Measurements from ENCODE around the gene DPP10. TPM values are rescaled to one million over a fixed set of nuclear protein-coding genes. Genes with fewer than 3 reads are reported as not detected.
"Not testable (repeated sequence)": the region's sequence is repeated elsewhere in the genome, so short reads cannot be mapped to it uniquely, and the experiment has no call there.

Gene DPP10
- total RNA-seq, 2 donors from 2014 or later, result not detected

DNA sequence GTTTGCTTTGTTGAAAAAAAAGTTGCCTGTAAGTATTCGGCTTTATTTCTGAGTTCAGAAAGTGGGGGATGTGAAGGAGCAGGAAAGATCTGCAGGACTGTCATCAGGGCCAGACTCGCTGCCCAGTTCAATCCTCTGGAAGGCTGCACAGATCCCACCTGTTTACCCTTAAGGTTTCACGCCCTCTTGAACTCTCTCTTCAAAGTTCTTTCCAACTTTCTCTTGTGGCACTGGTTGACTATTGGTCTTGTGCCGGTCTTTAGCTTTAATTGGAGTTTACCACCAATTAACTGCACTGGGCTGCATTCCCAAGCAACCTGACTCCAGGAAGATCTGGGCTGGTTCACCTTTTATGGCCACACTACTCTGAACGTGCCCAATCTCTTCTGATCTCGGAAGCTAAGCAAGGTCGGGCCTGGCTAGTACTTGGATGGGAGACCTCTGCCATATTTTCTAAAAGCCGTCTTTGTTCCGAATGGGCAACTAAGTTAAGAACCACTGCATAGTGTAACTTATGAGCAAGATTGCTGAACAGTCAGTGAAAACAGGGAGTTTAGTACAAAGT is 495.0 kb downstream of the DPP10 start:
- H3K9me3 Mint-ChIP-seq, result peaks cover 0 to 7% of the 10 kb centered on the region in 2 donors
- ATAC-seq (replicated peaks in 1 of 2), result no peak
- H3K27me3 Mint-ChIP-seq (ENCODE audit: low read depth), result no peaks in the 10 kb centered on the region
- no peaks in the 10 kb centered on the region for H3K4me1 Mint-ChIP-seq (ENCODE audit: low read depth)
- no peak overlapping the region for H3K4me3 Mint-ChIP-seq
- DNase-seq, result no peak
- H3K36me3 Mint-ChIP-seq (ENCODE audit: insufficient read depth in 2 of 2), result no peaks in the 10 kb centered on the region
- no peak overlapping the region for H3K27ac Mint-ChIP-seq

DNA sequence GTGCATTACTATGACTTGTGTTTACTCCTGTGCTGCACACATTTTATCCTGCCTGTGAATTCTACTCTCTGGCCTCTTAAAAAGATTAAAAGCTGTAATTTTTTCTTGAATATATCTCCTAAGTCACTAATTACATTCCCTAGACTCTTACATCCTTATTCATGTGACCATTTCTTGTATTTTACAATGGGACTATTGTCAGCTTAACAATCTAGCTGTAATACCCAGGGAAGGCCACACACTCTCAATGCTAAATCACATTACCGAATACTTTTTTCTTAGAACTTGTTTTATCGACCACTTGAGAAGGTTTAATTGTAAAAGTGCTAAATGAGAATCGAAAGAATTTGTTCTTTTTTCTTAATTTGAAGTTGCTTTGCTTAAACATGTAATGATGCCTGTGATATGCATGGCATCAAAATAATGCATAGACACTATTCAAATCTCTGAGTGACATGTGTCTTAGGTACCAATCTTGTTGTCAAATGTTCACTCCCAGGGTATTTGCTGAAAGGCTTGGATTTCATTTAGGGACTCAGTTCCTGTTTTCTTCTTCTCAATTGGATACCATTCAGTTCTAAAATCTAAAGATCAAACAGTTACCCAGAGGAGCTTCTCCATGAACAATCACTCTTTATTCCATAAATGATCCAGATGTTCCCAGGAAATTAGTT is 498.5 kb downstream of the DPP10 start:
- DNase-seq (no peak), ATAC-seq (replicated peaks in 1 of 2) (no peak)
- Mint-ChIP-seq H3K36me3 (ENCODE audit: insufficient read depth in 2 of 2) (no peaks in the 10 kb centered on the region), H3K4me3 (no peak overlapping the region), H3K27me3 (ENCODE audit: low read depth) (no peaks in the 10 kb centered on the region), H3K9me3 (peaks cover 0 to 1% of the 10 kb centered on the region in 2 donors), H3K27ac (no peak overlapping the region), H3K4me1 (ENCODE audit: low read depth) (no peaks in the 10 kb centered on the region)

- peaks cover 0 to 2% of the 10 kb centered on the region in 2 donors for H3K9me3 Mint-ChIP-seq
- H3K4me1 Mint-ChIP-seq (ENCODE audit: low read depth), result no peaks in the 10 kb centered on the region
- no peak overlapping the region for H3K4me3 Mint-ChIP-seq
- H3K27me3 Mint-ChIP-seq (ENCODE audit: low read depth), result no peaks in the 10 kb centered on the region
- DNase-seq (no peak), ATAC-seq (replicated peaks in 1 of 2) (no peak)
- H3K36me3 Mint-ChIP-seq (ENCODE audit: insufficient read depth in 2 of 2), result no peaks in the 10 kb centered on the region
- no peak overlapping the region for H3K27ac Mint-ChIP-seq
Observed at GRCh38 chr2:114949228-114949804, 506.9 kb downstream of the DPP10 start.

GRCh38 chr2:114960389-114960788 is 517.9 kb downstream of the DPP10 start:
- peaks cover 0 to 2% of the 10 kb centered on the region in 2 donors for H3K36me3 Mint-ChIP-seq (ENCODE audit: insufficient read depth in 2 of 2)
- no peak overlapping the region for H3K27ac Mint-ChIP-seq
- peaks cover 6 to 8% of the 10 kb centered on the region in 2 donors for H3K9me3 Mint-ChIP-seq
- H3K4me1 Mint-ChIP-seq (ENCODE audit: low read depth), result no peaks in the 10 kb centered on the region
- H3K4me3 Mint-ChIP-seq, result no peak overlapping the region
- H3K27me3 Mint-ChIP-seq (ENCODE audit: low read depth), result no peaks in the 10 kb centered on the region
- no peak for DNase-seq
- no peak for ATAC-seq (replicated peaks in 1 of 2)

GRCh38 chr2:114962532-114962931 is 520.1 kb downstream of the DPP10 start:
- Mint-ChIP-seq H3K36me3 (ENCODE audit: insufficient read depth in 2 of 2) (peaks cover 0 to 2% of the 10 kb centered on the region in 2 donors), H3K9me3 (peaks cover 9 to 11% of the 10 kb centered on the region in 2 donors), H3K27ac (no peak overlapping the region), H3K27me3 (ENCODE audit: low read depth) (no peaks in the 10 kb centered on the region), H3K4me1 (ENCODE audit: low read depth) (no peaks in the 10 kb centered on the region), H3K4me3 (no peak overlapping the region)
- ATAC-seq (replicated peaks in 1 of 2) (no peak), DNase-seq (no peak)

DNA sequence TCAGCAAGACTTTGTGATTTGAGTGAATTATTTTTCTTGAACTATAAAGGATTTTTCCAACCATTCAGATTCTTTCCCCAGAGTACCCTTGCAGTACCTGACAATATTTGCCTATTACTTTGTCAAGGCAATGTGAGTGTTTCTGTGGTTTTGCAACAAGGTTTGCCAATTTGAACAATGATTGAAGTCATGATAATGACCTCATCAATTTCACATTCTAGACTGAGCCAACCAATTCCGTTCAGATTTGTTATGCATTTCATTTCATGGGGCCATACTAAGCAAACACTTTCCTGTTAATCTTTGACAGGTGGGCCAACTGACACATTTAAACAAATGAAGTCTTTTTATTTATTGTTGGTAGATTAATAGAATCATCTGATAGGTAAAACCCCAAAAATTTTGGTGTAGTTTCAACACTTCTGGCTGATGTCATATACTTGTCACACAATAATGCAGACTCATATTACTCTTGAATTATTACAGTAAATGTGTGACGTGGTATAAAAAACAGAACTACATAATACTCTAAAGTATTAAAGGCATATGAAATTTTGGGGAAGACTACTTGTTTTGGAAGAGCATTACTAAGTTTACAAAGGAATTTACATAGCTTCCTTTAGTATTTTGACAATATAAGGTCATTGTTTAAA is 526.4 kb downstream of the DPP10 start:
- Mint-ChIP-seq H3K27ac (no peak overlapping the region), H3K36me3 (ENCODE audit: insufficient read depth in 2 of 2) (peaks cover 0 to 2% of the 10 kb centered on the region in 2 donors), H3K4me3 (no peak overlapping the region), H3K4me1 (ENCODE audit: low read depth) (no peaks in the 10 kb centered on the region), H3K9me3 (peaks cover 8 to 9% of the 10 kb centered on the region in 2 donors), H3K27me3 (ENCODE audit: low read depth) (no peaks in the 10 kb centered on the region)
- ATAC-seq (replicated peaks in 1 of 2) (no peak), DNase-seq (no peak)

GRCh38 chr2:115004321-115004720 is 561.9 kb downstream of the DPP10 start:
- not testable (repeated sequence) for H3K9me3 Mint-ChIP-seq; ATAC-seq (replicated peaks in 1 of 2); H3K4me3 Mint-ChIP-seq

GRCh38 chr2:115011721-115012120 is 569.3 kb downstream of the DPP10 start:
- ATAC-seq (replicated peaks in 1 of 2), result no peak
- no peak overlapping the region for H3K27ac Mint-ChIP-seq
- H3K9me3 Mint-ChIP-seq, result peaks cover 13% of the 10 kb centered on the region in 2 donors
- no peaks in the 10 kb centered on the region for H3K4me1 Mint-ChIP-seq (ENCODE audit: low read depth)
- H3K36me3 Mint-ChIP-seq (ENCODE audit: insufficient read depth in 2 of 2), result peaks cover 3 to 7% of the 10 kb centered on the region in 2 donors
- no peak for DNase-seq
- no peaks in the 10 kb centered on the region for H3K27me3 Mint-ChIP-seq (ENCODE audit: low read depth)
- H3K4me3 Mint-ChIP-seq, result no peak overlapping the region

More at GRCh38 chr2:115004321-115004720, 561.9 kb downstream of the DPP10 start:
- H3K4me1 Mint-ChIP-seq (ENCODE audit: low read depth); H3K36me3 Mint-ChIP-seq (ENCODE audit: insufficient read depth in 2 of 2); DNase-seq; H3K27ac Mint-ChIP-seq; H3K27me3 Mint-ChIP-seq (ENCODE audit: low read depth): not testable (repeated sequence)

GRCh38 chr2:115022013-115022412 is 579.6 kb downstream of the DPP10 start:
- not testable (repeated sequence) for H3K4me3 Mint-ChIP-seq; H3K4me1 Mint-ChIP-seq (ENCODE audit: low read depth); H3K27me3 Mint-ChIP-seq (ENCODE audit: low read depth); ATAC-seq (replicated peaks in 1 of 2); H3K27ac Mint-ChIP-seq; DNase-seq; H3K36me3 Mint-ChIP-seq (ENCODE audit: insufficient read depth in 2 of 2)
- H3K9me3 Mint-ChIP-seq, result peaks cover 13 to 24% of the 10 kb centered on the region in 2 donors

GRCh38 chr2:115034801-115035200 is 592.4 kb downstream of the DPP10 start:
- Mint-ChIP-seq H3K27ac (no peak overlapping the region), H3K9me3 (peaks cover 9 to 14% of the 10 kb centered on the region in 2 donors), H3K27me3 (ENCODE audit: low read depth) (no peaks in the 10 kb centered on the region), H3K36me3 (ENCODE audit: insufficient read depth in 2 of 2) (no peaks in the 10 kb centered on the region), H3K4me3 (no peak overlapping the region), H3K4me1 (ENCODE audit: low read depth) (no peaks in the 10 kb centered on the region)
- DNase-seq (no peak), ATAC-seq (replicated peaks in 1 of 2) (no peak)

GRCh38 chr2:115036818-115037217 is 594.4 kb downstream of the DPP10 start:
- Mint-ChIP-seq H3K4me3 (no peak overlapping the region), H3K27ac (no peak overlapping the region), H3K36me3 (ENCODE audit: insufficient read depth in 2 of 2) (no peaks in the 10 kb centered on the region), H3K27me3 (ENCODE audit: low read depth) (no peaks in the 10 kb centered on the region), H3K4me1 (ENCODE audit: low read depth) (no peaks in the 10 kb centered on the region), H3K9me3 (peaks cover 8 to 11% of the 10 kb centered on the region in 2 donors)
- ATAC-seq (replicated peaks in 1 of 2) (no peak), DNase-seq (no peak)

- Mint-ChIP-seq H3K4me1 (ENCODE audit: low read depth) (no peaks in the 10 kb centered on the region), H3K27me3 (ENCODE audit: low read depth) (no peaks in the 10 kb centered on the region), H3K36me3 (ENCODE audit: insufficient read depth in 2 of 2) (no peaks in the 10 kb centered on the region), H3K4me3 (no peak overlapping the region), H3K9me3 (peaks cover 6 to 8% of the 10 kb centered on the region in 2 donors), H3K27ac (no peak overlapping the region)
- ATAC-seq (replicated peaks in 1 of 2), result no peak
- DNase-seq, result no peak
Observed at GRCh38 chr2:115057473-115057872, 615.0 kb downstream of the DPP10 start.

GRCh38 chr2:115070002-115070401 is 627.6 kb downstream of the DPP10 start:
- peaks cover 0 to 4% of the 10 kb centered on the region in 2 donors for H3K36me3 Mint-ChIP-seq (ENCODE audit: insufficient read depth in 2 of 2)
- H3K27ac Mint-ChIP-seq, result no peak overlapping the region
- ATAC-seq (replicated peaks in 1 of 2), result no peak
- no peaks in the 10 kb centered on the region for H3K27me3 Mint-ChIP-seq (ENCODE audit: low read depth)
- no peaks in the 10 kb centered on the region for H3K4me1 Mint-ChIP-seq (ENCODE audit: low read depth)
- peaks cover 5 to 12% of the 10 kb centered on the region in 2 donors for H3K9me3 Mint-ChIP-seq
- DNase-seq, result no peak
- no peak overlapping the region for H3K4me3 Mint-ChIP-seq

Data from activated T-cell treated with anti-CD3 and anti-CD28 coated beads, Interleukin-2, amount 50 U/mL, for 72 hours (primary cell).